Vagina (tissue), 2 donors: ENCODE data around the gene KIDINS220. TPM values are rescaled to one million over a fixed set of nuclear protein-coding genes. Genes with fewer than 3 reads are reported as not detected.

Source experiments
- DNase-seq, 2 donors: peaks; one replicate each; pipeline ENCODE4 v3.0.0-alpha.2; 2017; ENCODE audit errors: extremely low spot score in 2 of 2
- H3K27ac ChIP-seq: fragments of 200-600 bp; sonication (generic); one replicate; pipeline ENCODE4 v1.5.1; 2019
- H3K27me3 ChIP-seq: fragments of 200-600 bp; sonication (generic); one replicate; pipeline ENCODE4 v1.5.1; 2019
- H3K36me3 ChIP-seq, 2 donors: fragments of 200-600 bp; sonication (generic); one replicate each; pipeline ENCODE4 v1.5.1; 2017 to 2019
- H3K4me1 ChIP-seq: fragments of 200-600 bp; sonication (generic); one replicate; pipeline ENCODE4 v1.5.1; 2019
- H3K4me3 ChIP-seq, 2 donors: fragments of 200-600 bp; sonication (generic); 1 replicate in 1 of 2; 2 replicates in 1 of 2; pipeline ENCODE4 v1.5.1; 2016 to 2019
- H3K9me3 ChIP-seq: fragments of 200-600 bp; sonication (generic); one replicate; pipeline ENCODE4 v1.5.1; 2019
- POLR2A ChIP-seq, 2 donors: fragments of 450-650 bp; IDR thresholded peaks; one replicate each; pipeline ENCODE4 v1.6.1; 2017; ENCODE audit warnings: antibody characterized with exemption in 2 of 2, mild to moderate bottlenecking in 2 of 2, moderate library complexity in 2 of 2
- POLR2AphosphoS5 ChIP-seq, 2 donors: sonication (generic); formaldehyde crosslinking; IDR thresholded peaks; one replicate each; pipeline ENCODE4 v1.9.0; 2017; ENCODE audit warnings: antibody characterized with exemption in 2 of 2, mild to moderate bottlenecking in 2 of 2, low read depth in 1 of 2; ENCODE audit not compliant: insufficient read depth in 1 of 2
- intact Hi-C: fragments of 100-400 bp; cut with DNase I; formaldehyde crosslinking; loops from one replicate; pipeline ENCODE4 v1.15.1; 2023
- total RNA-seq: library from RNA; depleted of rRNA; stranded (reverse); fragments of >200 nt; gene quantifications from one replicate; pipeline ENCODE4 v1.2.3, GENCODE V29; 2016
- TF ChIP-seq, protein P1 (sequence below), 3 experiments: fragments of 450-650 bp in 2 of 3; fragments of 200-600 bp in 1 of 3; sonication (generic) in 1 of 3; IDR thresholded peaks; one replicate each; pipeline ENCODE4 v1.5.1; 2017 to 2019; ENCODE audit warnings: antibody characterized with exemption in 3 of 3, mild to moderate bottlenecking in 2 of 3, moderate library complexity in 2 of 3

Gene KIDINS220
- total RNA-seq, 1 donor from 2014 or later: 67.8 TPM

DNA sequence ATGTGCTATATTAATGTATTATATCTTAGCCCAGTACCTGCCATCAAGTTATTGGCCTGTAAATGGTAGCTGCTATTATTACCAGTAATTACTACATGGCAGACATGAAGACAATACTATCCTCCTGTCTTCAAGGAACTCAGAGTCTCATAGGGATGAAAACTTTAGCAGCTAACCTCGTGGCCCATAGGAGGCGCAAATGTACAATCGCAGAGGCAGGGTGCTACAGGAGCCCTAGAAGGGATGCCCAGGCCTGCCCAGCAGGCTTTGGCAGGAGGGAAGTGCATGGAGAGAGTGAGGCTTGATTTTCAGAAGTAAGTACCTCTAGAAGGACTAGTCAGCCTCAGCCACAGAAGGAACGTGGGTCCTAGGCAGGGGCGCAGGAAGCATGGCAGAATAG, 44.7 kb upstream of the KIDINS220 start:
- intact Hi-C loops: no loop called here
- no peaks in the 10 kb centered on the region for H3K4me1 ChIP-seq
- no peak overlapping the region for H3K27ac ChIP-seq
- no peak for DNase-seq
- H3K9me3 ChIP-seq: no peaks in the 10 kb centered on the region
- TF ChIP-seq POLR2A (IDR thresholded peaks at IDR 0.05) (no peak), POLR2AphosphoS5 (IDR thresholded peaks at IDR 0.05; ENCODE audit: insufficient read depth in 1 of 2, low read depth in 1 of 2) (no peak)
- TF ChIP-seq, protein P1, sequence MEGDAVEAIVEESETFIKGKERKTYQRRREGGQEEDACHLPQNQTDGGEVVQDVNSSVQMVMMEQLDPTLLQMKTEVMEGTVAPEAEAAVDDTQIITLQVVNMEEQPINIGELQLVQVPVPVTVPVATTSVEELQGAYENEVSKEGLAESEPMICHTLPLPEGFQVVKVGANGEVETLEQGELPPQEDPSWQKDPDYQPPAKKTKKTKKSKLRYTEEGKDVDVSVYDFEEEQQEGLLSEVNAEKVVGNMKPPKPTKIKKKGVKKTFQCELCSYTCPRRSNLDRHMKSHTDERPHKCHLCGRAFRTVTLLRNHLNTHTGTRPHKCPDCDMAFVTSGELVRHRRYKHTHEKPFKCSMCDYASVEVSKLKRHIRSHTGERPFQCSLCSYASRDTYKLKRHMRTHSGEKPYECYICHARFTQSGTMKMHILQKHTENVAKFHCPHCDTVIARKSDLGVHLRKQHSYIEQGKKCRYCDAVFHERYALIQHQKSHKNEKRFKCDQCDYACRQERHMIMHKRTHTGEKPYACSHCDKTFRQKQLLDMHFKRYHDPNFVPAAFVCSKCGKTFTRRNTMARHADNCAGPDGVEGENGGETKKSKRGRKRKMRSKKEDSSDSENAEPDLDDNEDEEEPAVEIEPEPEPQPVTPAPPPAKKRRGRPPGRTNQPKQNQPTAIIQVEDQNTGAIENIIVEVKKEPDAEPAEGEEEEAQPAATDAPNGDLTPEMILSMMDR (IDR thresholded peaks at IDR 0.05): no peak
- H3K4me3 ChIP-seq: no peak overlapping the region
- no peaks in the 10 kb centered on the region for H3K27me3 ChIP-seq
- H3K36me3 ChIP-seq: no peaks in the 10 kb centered on the region

DNA sequence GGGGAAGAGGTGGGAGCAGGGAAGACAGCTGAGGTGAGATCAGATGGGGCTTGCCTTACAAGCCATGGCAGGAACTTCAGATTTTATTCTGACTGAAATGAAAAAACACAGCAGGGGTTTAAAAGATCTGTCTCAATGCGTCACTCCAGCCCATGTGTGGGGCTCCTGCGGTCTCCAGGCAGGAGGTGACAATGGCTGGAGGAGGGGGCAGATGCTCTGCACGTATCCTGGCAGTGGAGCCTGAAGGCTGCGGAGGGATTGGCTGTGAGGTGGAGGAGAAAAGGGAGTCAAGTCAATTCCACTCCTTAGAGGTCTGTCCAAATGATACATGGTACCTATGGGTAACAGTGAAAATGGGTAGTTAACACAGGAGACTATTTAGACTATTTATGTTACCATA, 40.5 kb upstream of the KIDINS220 start:
- intact Hi-C loops: loop anchor here (10.0 kb wide), 1 partner anchor 257 kb away; no protein-coding TSS in a partner anchor
- Histone ChIP-seq H3K27ac (no peak overlapping the region), H3K4me1 (no peaks in the 10 kb centered on the region), H3K27me3 (no peaks in the 10 kb centered on the region), H3K9me3 (no peaks in the 10 kb centered on the region), H3K4me3 (no peak overlapping the region), H3K36me3 (no peaks in the 10 kb centered on the region)
- TF ChIP-seq, protein P1 (IDR thresholded peaks at IDR 0.05): no peak
- TF ChIP-seq POLR2A (IDR thresholded peaks at IDR 0.05) (no peak), POLR2AphosphoS5 (IDR thresholded peaks at IDR 0.05; ENCODE audit: insufficient read depth in 1 of 2, low read depth in 1 of 2) (no peak)
- DNase-seq: no peak

DNA sequence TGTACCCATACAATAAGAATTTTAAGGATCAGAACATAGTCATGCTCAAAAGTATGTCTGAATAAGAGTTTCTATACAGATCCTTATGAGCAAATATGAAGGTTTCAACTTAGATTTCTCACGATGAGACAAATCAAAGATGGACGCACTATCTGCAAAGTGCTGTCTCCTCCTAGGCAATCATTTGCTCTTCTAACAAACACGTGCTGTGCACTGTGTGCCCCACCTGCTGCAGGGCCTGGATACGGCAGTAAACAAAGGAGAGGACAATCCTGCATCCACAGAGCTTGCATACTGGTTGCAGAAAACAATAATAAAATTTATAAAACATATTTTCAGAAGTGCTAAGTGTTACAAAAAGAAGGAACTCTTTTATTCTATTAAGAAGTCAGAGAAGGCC, 39.9 kb upstream of the KIDINS220 start:
- Histone ChIP-seq H3K9me3 (no peaks in the 10 kb centered on the region), H3K4me1 (no peaks in the 10 kb centered on the region), H3K36me3 (no peaks in the 10 kb centered on the region), H3K27me3 (no peaks in the 10 kb centered on the region), H3K4me3 (no peak overlapping the region), H3K27ac (no peak overlapping the region)
- intact Hi-C loops: loop anchor here (10.0 kb wide), 1 partner anchor 257 kb away; no protein-coding TSS in a partner anchor
- no peak for DNase-seq
- TF ChIP-seq POLR2A (IDR thresholded peaks at IDR 0.05) (no peak), POLR2AphosphoS5 (IDR thresholded peaks at IDR 0.05; ENCODE audit: insufficient read depth in 1 of 2, low read depth in 1 of 2) (no peak)
- TF ChIP-seq, protein P1 (IDR thresholded peaks at IDR 0.05): no peak

DNA sequence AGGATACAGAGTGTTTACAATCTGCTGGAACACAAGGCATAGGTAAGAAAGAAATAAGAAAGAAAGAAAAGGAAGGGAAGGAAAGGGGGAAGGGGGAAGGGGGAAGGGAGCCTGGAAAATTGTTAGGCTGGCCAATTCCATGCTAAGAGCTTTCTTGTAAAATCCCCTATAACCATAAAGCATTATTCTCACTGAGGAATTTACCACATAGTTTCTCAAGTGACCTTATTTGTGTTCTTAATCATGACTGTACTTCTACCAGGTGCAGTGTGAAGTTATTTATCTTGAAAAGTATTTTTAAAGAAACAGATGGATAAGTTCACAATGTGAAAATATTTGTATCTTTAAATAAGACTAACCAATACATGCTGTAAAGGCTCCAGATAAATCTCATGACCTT, 39.2 kb upstream of the KIDINS220 start:
- no peaks in the 10 kb centered on the region for H3K9me3 ChIP-seq
- H3K4me1 ChIP-seq: no peaks in the 10 kb centered on the region
- no peak overlapping the region for H3K27ac ChIP-seq
- no peak overlapping the region for H3K4me3 ChIP-seq
- TF ChIP-seq POLR2AphosphoS5 (IDR thresholded peaks at IDR 0.05; ENCODE audit: insufficient read depth in 1 of 2, low read depth in 1 of 2): no peak
- TF ChIP-seq, protein P1 (IDR thresholded peaks at IDR 0.05): no peak
- no peak for TF ChIP-seq POLR2A (IDR thresholded peaks at IDR 0.05)
- intact Hi-C loops: loop anchor here (10.0 kb wide), 1 partner anchor 258 kb away; no protein-coding TSS in a partner anchor
- DNase-seq: no peak
- H3K27me3 ChIP-seq: no peaks in the 10 kb centered on the region
- H3K36me3 ChIP-seq: no peaks in the 10 kb centered on the region

DNA sequence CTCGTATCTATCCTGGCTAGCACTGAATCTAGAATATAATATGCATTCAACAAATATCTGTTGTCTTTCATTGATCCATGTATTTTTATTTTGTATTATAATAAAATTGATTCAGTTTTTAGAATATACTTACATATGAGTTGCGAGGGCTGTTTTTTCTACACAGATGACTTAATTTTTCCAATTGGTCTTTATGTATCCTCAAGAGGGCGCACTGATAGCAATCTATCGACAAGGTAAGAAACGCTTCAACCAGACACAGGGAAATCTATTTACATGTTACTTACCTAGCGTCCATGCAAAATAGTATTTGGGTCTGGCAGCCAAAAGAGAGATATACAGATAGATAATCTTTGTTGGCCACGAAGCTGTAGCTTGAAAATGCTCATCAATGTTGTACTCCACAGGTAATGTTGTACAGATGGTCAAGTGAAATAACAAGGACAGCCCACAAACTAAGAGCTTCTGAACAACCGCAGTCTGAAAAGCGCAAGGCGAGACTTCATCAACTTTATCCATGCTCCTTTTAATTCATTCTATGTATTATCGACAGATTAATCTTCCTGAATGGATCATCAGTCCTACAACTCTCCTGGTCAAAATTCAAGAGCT, 35.5 kb upstream of the KIDINS220 start:
- Histone ChIP-seq H3K9me3 (no peaks in the 10 kb centered on the region), H3K27ac (no peak overlapping the region), H3K4me3 (no peak overlapping the region), H3K4me1 (no peaks in the 10 kb centered on the region), H3K36me3 (no peaks in the 10 kb centered on the region), H3K27me3 (no peaks in the 10 kb centered on the region)
- intact Hi-C loops: loop anchor here (10.0 kb wide), 1 partner anchor 262 kb away; no protein-coding TSS in a partner anchor
- no peak for TF ChIP-seq POLR2A (IDR thresholded peaks at IDR 0.05)
- TF ChIP-seq, protein P1 (IDR thresholded peaks at IDR 0.05): peak in 2 of 3 experiments; percentile 3 to 30
- DNase-seq: no peak
